Activated T-cell treated with anti-CD3 and anti-CD28 coated beads, Interleukin-2, amount 50 U/mL, for 24 hours (primary cell): Measurements from ENCODE around the gene NR6A1.

Experiments
- DNase-seq: peaks from one replicate; pipeline ENCODE4 v3.0.0-alpha.2; 2020
- H3K27ac Mint-ChIP-seq: 2 replicates; pipeline ENCODE4 v1.8.0; 2020; ENCODE audit warnings: mild to moderate bottlenecking, mixed read lengths
- H3K27me3 Mint-ChIP-seq: 2 replicates; pipeline ENCODE4 v1.8.0; 2020; ENCODE audit warnings: mixed read lengths
- H3K36me3 Mint-ChIP-seq: 2 replicates; pipeline ENCODE4 v1.8.0; 2020; ENCODE audit warnings: low read depth, mixed read lengths
- H3K4me1 Mint-ChIP-seq: 2 replicates; pipeline ENCODE4 v1.8.0; 2020; ENCODE audit warnings: low read depth, mixed read lengths
- H3K4me3 Mint-ChIP-seq: 2 replicates; pipeline ENCODE4 v1.8.0; 2020; ENCODE audit warnings: mild to moderate bottlenecking, moderate library complexity, mixed read lengths
- H3K9me3 Mint-ChIP-seq: 2 replicates; pipeline ENCODE4 v1.8.0; 2020; ENCODE audit warnings: mixed read lengths

The NR6A1 gene

GRCh38 chr9:124652615-124653393, 118.3 kb downstream of the NR6A1 start:
- Mint-ChIP-seq H3K36me3 (no peaks in the 10 kb centered on the region), H3K27ac (no peak overlapping the region), H3K9me3 (no peaks in the 10 kb centered on the region), H3K4me1 (peaks cover 4% of the 10 kb centered on the region), H3K27me3 (no peaks in the 10 kb centered on the region), H3K4me3 (no peak overlapping the region)
- no peak for DNase-seq

GRCh38 chr9:124652203-124652602, 118.9 kb downstream of the NR6A1 start:
- Mint-ChIP-seq H3K27me3 (no peaks in the 10 kb centered on the region), H3K36me3 (no peaks in the 10 kb centered on the region), H3K4me1 (peaks cover 4% of the 10 kb centered on the region), H3K27ac (no peak overlapping the region), H3K4me3 (no peak overlapping the region), H3K9me3 (no peaks in the 10 kb centered on the region)
- DNase-seq: no peak

- no peak overlapping the region for H3K4me3 Mint-ChIP-seq
- no peaks in the 10 kb centered on the region for H3K4me1 Mint-ChIP-seq
- no peaks in the 10 kb centered on the region for H3K9me3 Mint-ChIP-seq
- peaks cover 9% of the 10 kb centered on the region for H3K27me3 Mint-ChIP-seq
- no peak overlapping the region for H3K27ac Mint-ChIP-seq
- no peak for DNase-seq
- no peaks in the 10 kb centered on the region for H3K36me3 Mint-ChIP-seq
Observed at GRCh38 chr9:124645274-124645673, 125.8 kb downstream of the NR6A1 start.

DNA sequence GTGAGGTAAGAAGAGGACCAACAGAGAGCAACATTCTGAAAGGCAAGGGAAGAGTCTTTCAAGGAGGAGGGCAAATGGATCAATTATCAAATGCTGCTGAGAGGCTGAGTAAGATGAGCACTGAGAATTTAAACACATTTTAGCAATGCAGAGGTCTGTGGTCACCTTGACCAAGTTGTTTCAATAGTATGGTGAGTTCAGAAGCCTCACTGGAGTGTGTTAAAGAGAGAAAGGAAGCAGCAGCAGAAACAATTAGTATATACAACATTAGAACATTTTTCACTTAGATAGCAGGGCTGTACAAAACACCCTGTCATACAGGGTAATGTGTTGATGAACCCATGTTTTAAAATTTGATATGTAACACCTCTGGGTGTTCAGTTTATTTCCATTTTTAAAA, 131.5 kb downstream of the NR6A1 start:
- peaks cover 45% of the 10 kb centered on the region for H3K27me3 Mint-ChIP-seq
- H3K27ac Mint-ChIP-seq: no peak overlapping the region
- H3K9me3 Mint-ChIP-seq: no peaks in the 10 kb centered on the region
- no peaks in the 10 kb centered on the region for H3K36me3 Mint-ChIP-seq
- no peak overlapping the region for H3K4me3 Mint-ChIP-seq
- H3K4me1 Mint-ChIP-seq: peaks cover 4% of the 10 kb centered on the region
- DNase-seq: no peak

DNA sequence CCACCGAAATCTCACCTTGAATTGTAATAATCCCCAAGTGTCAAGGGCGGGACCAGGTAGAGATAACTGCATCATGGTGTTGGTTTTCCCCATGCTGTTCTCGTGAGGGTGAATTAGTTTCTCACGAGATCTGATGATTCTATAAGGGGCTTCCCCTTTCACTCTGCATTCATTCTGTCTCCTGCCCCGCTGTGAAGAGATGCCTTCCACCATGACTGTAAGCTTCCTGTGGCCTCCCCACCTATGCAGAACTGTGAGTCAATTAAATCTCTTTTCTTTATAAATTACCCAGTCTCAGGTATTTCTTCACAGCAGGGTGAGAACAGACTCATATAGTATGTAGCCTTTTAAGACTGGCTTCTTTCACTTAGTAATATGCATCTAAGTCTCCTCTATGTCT, 135.8 kb downstream of the NR6A1 start:
- DNase-seq: no peak
- Mint-ChIP-seq H3K4me1 (peaks cover 4% of the 10 kb centered on the region), H3K27me3 (peaks cover 43% of the 10 kb centered on the region), H3K4me3 (no peak overlapping the region), H3K9me3 (no peaks in the 10 kb centered on the region), H3K27ac (no peak overlapping the region), H3K36me3 (no peaks in the 10 kb centered on the region)

DNA sequence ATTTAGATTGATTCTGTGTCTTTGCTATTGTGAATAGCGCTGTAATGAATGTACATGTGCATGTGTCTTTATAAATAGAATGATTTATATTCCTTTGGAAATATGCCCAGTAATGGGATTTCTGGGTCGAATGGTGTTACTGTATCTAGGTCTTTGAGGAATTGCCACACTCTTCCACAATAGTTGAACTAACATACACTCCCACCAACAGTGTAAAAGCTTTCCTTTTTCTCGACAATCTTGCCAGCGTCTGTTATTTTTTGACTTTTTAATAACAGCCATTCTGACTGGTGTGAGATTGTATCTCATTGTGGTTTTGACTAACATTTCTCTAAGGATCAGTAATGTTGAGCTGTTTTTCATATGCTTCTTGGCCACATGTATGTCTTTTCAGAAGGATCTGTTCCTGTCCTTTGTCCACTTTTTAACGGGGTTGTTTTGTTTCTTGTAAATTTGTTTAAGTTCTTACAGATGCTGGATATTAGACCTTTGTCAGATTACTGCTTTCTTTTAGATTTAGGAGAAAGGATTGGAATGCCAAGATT, 139.0 kb downstream of the NR6A1 start:
- H3K27me3 Mint-ChIP-seq: peaks cover 31% of the 10 kb centered on the region
- H3K9me3 Mint-ChIP-seq: no peaks in the 10 kb centered on the region
- no peak overlapping the region for H3K27ac Mint-ChIP-seq
- H3K36me3 Mint-ChIP-seq: no peaks in the 10 kb centered on the region
- DNase-seq: no peak
- H3K4me3 Mint-ChIP-seq: no peak overlapping the region
- peaks cover 4% of the 10 kb centered on the region for H3K4me1 Mint-ChIP-seq

- no peaks in the 10 kb centered on the region for H3K9me3 Mint-ChIP-seq
- no peak overlapping the region for H3K27ac Mint-ChIP-seq
- peaks cover 22% of the 10 kb centered on the region for H3K27me3 Mint-ChIP-seq
- DNase-seq: no peak
- H3K36me3 Mint-ChIP-seq: no peaks in the 10 kb centered on the region
- peaks cover 4% of the 10 kb centered on the region for H3K4me1 Mint-ChIP-seq
- H3K4me3 Mint-ChIP-seq: no peak overlapping the region
Observed at GRCh38 chr9:124631326-124631725, 139.8 kb downstream of the NR6A1 start.

DNA sequence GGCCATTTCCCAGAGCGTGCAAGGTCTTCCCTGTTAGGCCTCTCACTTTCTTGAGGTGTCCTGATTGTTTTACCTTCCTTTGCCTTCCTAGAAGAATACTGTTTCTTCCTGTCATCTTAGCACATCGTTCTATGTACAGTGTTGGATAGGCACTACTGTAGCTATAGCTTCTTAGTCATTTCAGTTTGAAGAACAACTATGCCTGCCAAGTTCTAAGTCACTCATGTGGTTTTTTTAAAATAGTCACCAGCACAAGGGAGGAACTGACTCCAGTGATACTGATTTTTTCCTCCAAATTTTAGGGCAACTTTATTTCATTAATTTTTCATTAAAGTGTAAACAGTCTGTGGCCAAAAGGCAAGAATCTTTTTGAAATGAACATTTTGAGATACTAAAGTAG, 141.5 kb downstream of the NR6A1 start:
- no peaks in the 10 kb centered on the region for H3K36me3 Mint-ChIP-seq
- H3K27me3 Mint-ChIP-seq: peaks cover 7% of the 10 kb centered on the region
- no peak overlapping the region for H3K27ac Mint-ChIP-seq
- no peak for DNase-seq
- no peak overlapping the region for H3K4me3 Mint-ChIP-seq
- no peaks in the 10 kb centered on the region for H3K9me3 Mint-ChIP-seq
- no peaks in the 10 kb centered on the region for H3K4me1 Mint-ChIP-seq

DNA sequence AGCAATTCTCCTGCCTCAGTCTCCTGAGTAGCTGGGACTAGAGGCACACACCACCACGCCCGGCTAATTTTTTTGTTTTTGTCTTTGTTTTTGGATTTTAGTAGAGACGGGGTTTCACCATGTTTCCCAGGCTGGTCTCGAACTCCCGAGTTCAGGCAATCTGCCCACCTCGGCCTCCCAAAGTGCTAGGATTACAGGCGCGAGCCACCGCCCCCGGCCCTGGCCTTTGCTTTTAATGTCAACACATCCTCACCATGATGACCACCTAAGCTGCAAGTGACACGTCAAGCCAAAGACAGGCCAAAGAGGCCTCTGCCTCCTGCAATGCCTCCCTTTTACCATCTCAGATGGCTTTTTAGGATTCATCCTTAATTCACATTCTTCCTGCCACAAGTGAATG, 142.4 kb downstream of the NR6A1 start:
- H3K4me3 Mint-ChIP-seq: no peak overlapping the region
- H3K4me1 Mint-ChIP-seq: no peaks in the 10 kb centered on the region
- H3K27ac Mint-ChIP-seq: no peak overlapping the region
- no peaks in the 10 kb centered on the region for H3K36me3 Mint-ChIP-seq
- H3K27me3 Mint-ChIP-seq: peaks cover 7% of the 10 kb centered on the region
- H3K9me3 Mint-ChIP-seq: no peaks in the 10 kb centered on the region
- no peak for DNase-seq

- no peaks in the 10 kb centered on the region for H3K9me3 Mint-ChIP-seq
- no peak overlapping the region for H3K27ac Mint-ChIP-seq
- H3K4me1 Mint-ChIP-seq: no peaks in the 10 kb centered on the region
- no peak for DNase-seq
- H3K27me3 Mint-ChIP-seq: peaks cover 3% of the 10 kb centered on the region
- H3K36me3 Mint-ChIP-seq: no peaks in the 10 kb centered on the region
- H3K4me3 Mint-ChIP-seq: no peak overlapping the region
Observed at GRCh38 chr9:124626276-124626675, 144.8 kb downstream of the NR6A1 start.

DNA sequence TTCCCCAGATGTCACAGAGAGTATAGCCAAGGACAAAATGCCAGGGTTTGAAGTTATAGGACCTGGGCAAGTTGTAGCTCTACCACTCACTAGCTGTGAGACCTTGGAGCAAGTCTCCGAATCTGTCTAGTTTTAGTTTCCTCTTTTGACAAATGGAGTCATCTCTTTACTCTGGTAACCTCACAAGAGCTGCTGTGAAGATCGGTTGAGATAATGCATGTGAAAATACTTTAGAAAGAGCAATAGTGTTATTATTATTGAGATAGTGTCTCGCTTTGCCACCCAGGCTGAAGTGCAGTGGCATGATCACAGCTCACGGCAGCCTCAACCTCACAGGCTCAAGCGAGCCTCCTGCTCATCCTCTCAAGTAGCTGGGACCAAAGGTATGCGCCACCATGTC, 146.0 kb downstream of the NR6A1 start:
- DNase-seq: no peak
- no peaks in the 10 kb centered on the region for H3K4me1 Mint-ChIP-seq
- no peaks in the 10 kb centered on the region for H3K9me3 Mint-ChIP-seq
- H3K27me3 Mint-ChIP-seq: peaks cover 3% of the 10 kb centered on the region
- H3K27ac Mint-ChIP-seq: no peak overlapping the region
- no peaks in the 10 kb centered on the region for H3K36me3 Mint-ChIP-seq
- no peak overlapping the region for H3K4me3 Mint-ChIP-seq

- no peak for DNase-seq
- Mint-ChIP-seq H3K27ac (no peak overlapping the region), H3K4me1 (no peaks in the 10 kb centered on the region)
Observed at GRCh38 chr9:124624735-124624992, 146.4 kb downstream of the NR6A1 start.

DNA sequence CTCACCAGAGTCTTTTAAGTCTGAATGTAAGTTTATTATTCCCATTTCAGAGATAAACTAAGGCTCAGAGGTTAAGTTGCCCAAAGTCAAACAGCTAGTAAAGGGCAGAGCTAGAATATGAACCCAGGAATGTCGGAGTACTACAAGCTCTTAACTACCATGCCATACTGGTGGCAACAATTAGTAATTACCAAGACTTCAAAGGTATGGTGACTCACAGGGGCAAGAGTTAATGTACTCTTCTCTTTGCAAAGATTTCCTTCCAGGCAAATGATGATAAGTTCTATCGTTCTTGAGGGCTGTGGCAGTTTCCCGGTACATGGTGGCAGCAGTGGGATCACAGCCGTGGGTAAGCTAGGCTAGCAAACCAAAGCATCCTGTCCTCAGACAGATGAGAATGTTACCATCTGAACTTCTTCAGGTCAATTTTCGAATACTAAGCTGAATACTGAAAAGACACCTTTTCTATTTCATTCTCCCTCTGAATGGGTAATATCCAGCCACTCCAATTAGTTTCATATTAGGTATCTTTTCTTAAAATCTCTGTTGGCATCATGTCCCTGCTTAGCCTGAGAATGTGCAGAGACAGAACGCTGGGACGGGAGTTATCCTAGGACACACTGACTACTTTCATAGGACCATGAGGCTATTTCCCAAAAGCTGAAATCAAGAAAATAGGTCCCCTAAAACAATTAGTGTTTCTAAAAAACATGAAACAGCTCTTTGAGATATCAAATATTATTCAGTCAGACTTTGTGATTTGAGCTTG, 147.0 kb downstream of the NR6A1 start:
- Mint-ChIP-seq H3K4me1 (no peaks in the 10 kb centered on the region), H3K36me3 (no peaks in the 10 kb centered on the region), H3K4me3 (no peak overlapping the region), H3K27ac (no peak overlapping the region), H3K27me3 (peaks cover 3% of the 10 kb centered on the region), H3K9me3 (no peaks in the 10 kb centered on the region)
- DNase-seq: no peak

More at GRCh38 chr9:124624735-124624992, 146.4 kb downstream of the NR6A1 start:
- Mint-ChIP-seq H3K9me3 (no peaks in the 10 kb centered on the region), H3K36me3 (no peaks in the 10 kb centered on the region), H3K27me3 (peaks cover 3% of the 10 kb centered on the region), H3K4me3 (no peak overlapping the region)

DNA sequence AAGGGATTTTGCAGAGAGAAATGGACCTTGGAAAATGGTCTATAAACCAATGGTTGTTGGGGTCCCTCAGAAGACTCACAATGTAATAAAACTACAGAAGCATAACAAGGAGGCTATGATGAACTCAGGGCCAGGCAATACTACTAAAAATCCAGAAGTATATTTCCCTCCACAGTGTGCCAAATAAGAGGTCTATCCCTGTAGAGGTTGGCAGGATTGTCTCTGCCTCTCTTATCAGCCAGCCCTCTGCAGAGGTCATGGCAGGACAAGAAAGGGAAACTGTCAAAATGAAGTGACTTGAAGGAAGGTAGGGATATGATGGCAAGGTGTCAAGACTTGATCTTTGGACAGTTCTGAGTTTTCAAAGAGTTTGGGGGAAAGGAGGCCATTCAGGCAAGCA, 148.2 kb downstream of the NR6A1 start:
- H3K9me3 Mint-ChIP-seq: no peaks in the 10 kb centered on the region
- no peak overlapping the region for H3K4me3 Mint-ChIP-seq
- no peak overlapping the region for H3K27ac Mint-ChIP-seq
- H3K27me3 Mint-ChIP-seq: peaks cover 3% of the 10 kb centered on the region
- H3K4me1 Mint-ChIP-seq: no peaks in the 10 kb centered on the region
- H3K36me3 Mint-ChIP-seq: no peaks in the 10 kb centered on the region
- DNase-seq: no peak
